HepG2 (cell line): Measurements from ENCODE around the gene EFNA3. TPM values are rescaled to one million over a fixed set of nuclear protein-coding genes. Genes with fewer than 3 reads are reported as not detected.

ENCODE experiments used
- BHLHE40 ChIP-seq: IDR thresholded peaks from 2 replicates; pipeline ENCODE4 v1.6.1; 2011; ENCODE audit warnings: low read length, improper control_type of control experiment
- EEA1 ChIP-seq: sonication (generic); formaldehyde crosslinking; IDR thresholded peaks from 2 replicates; pipeline ENCODE4 v1.5.1; 2020; ENCODE audit warnings: mild to moderate bottlenecking, missing genetic modification reagents, borderline replicate concordance
- FOXA1 ChIP-seq, 2 experiments: fragments of 450-650 bp in 1 of 2; sonication (generic) in 1 of 2; formaldehyde crosslinking in 1 of 2; IDR thresholded peaks; 2 replicates each; pipeline versions ENCODE4 v1.4.0 to v1.6.1; 2016 to 2020; ENCODE audit warnings: missing genetic modification reagents in 1 of 2
- FOXK1 ChIP-seq: sonication (generic); formaldehyde crosslinking; IDR thresholded peaks from 2 replicates; pipeline ENCODE4 v1.4.0; 2020; ENCODE audit warnings: low read depth, missing genetic modification reagents, borderline replicate concordance
- HOXA9 ChIP-seq: sonication (generic); formaldehyde crosslinking; IDR thresholded peaks from 2 replicates; pipeline ENCODE4 v1.8.1; 2022; ENCODE audit warnings: missing genetic modification reagents, mild to moderate bottlenecking, moderate library complexity, borderline replicate concordance
- MIER3 ChIP-seq: IDR thresholded peaks from 2 replicates; pipeline ENCODE4 v1.6.1; 2016; ENCODE audit warnings: missing compliant biosample characterization, borderline replicate concordance
- MTF1 ChIP-seq: sonication (generic); formaldehyde crosslinking; IDR thresholded peaks from 2 replicates; pipeline ENCODE4 v1.5.0; 2020; ENCODE audit warnings: missing genetic modification reagents
- ONECUT2 ChIP-seq: sonication (generic); formaldehyde crosslinking; IDR thresholded peaks from 2 replicates; pipeline ENCODE4 v1.4.0; 2020; ENCODE audit warnings: missing genetic modification reagents
- SPEN ChIP-seq: sonication (generic); formaldehyde crosslinking; IDR thresholded peaks from 2 replicates; pipeline ENCODE4 v1.5.1; 2020; ENCODE audit warnings: low read depth, mild to moderate bottlenecking, missing genetic modification reagents
- TARDBP ChIP-seq: sonication (generic); formaldehyde crosslinking; IDR thresholded peaks from 2 replicates; pipeline ENCODE4 v1.8.0; 2022; ENCODE audit warnings: mild to moderate bottlenecking, missing genetic modification reagents
- ZNF180 ChIP-seq: sonication (generic); formaldehyde crosslinking; IDR thresholded peaks from 2 replicates; pipeline ENCODE4 v1.4.0; 2020; ENCODE audit warnings: low read depth, missing genetic modification reagents, borderline replicate concordance
- ZNF343 ChIP-seq: sonication (generic); formaldehyde crosslinking; IDR thresholded peaks from 2 replicates; pipeline ENCODE4 v1.4.0; 2020; ENCODE audit warnings: mild to moderate bottlenecking, missing genetic modification reagents
- ZNF367 ChIP-seq: sonication (generic); formaldehyde crosslinking; IDR thresholded peaks from 2 replicates; pipeline ENCODE4 v1.4.0; 2020; ENCODE audit warnings: missing genetic modification reagents, borderline replicate concordance
- ZNF431 ChIP-seq: sonication (generic); formaldehyde crosslinking; IDR thresholded peaks from 2 replicates; pipeline ENCODE4 v1.9.0; 2022; ENCODE audit warnings: missing genetic modification reagents, low read depth, mild to moderate bottlenecking, borderline replicate concordance
- ZNF567 ChIP-seq: sonication (generic); formaldehyde crosslinking; IDR thresholded peaks from 2 replicates; pipeline ENCODE4 v1.8.1; 2023; ENCODE audit warnings: mild to moderate bottlenecking, missing genetic modification reagents, borderline replicate concordance
- ZNF672 ChIP-seq: sonication (generic); formaldehyde crosslinking; IDR thresholded peaks from 2 replicates; pipeline ENCODE4 v1.8.1; 2022; ENCODE audit warnings: missing genetic modification reagents
- ZNF749 ChIP-seq: sonication (generic); formaldehyde crosslinking; IDR thresholded peaks from 2 replicates; pipeline ENCODE4 v1.8.0; 2022; ENCODE audit warnings: mild to moderate bottlenecking, missing genetic modification reagents, moderate library complexity, borderline replicate concordance
- polyA plus RNA-seq, 8 experiments: library from polyadenylated mRNA; depleted of rRNA in 3 of 8; stranded (reverse) in 7 of 8; unstranded in 1 of 8; fragments of >200 nt; fragmentation: Illumina TruSeq in 4 of 8; extraction: Trizol in 4 of 8; gene quantifications; 2 replicates each; pipeline versions ENCODE4 v1.2.1 to v1.2.3, GENCODE V29; 2011 to 2016; ENCODE audit warnings: low read depth in 4 of 8, missing spikeins in 1 of 8, mixed read lengths in 1 of 8; ENCODE audit not compliant: insufficient read depth in 1 of 8
- total RNA-seq, 5 experiments: library from RNA; depleted of rRNA; stranded (reverse); fragments of >200 nt; fragmentation: Illumina TruSeq; extraction: Trizol; gene quantifications; 2 replicates each; pipeline ENCODE4 v1.2.3, GENCODE V29; 2016; ENCODE audit warnings: low read depth in 1 of 5
- TF ChIP-seq, protein P1 (sequence below): sonication (generic); formaldehyde crosslinking; IDR thresholded peaks from 2 replicates; pipeline ENCODE4; 2020; ENCODE audit warnings: missing genetic modification reagents, mild to moderate bottlenecking, borderline replicate concordance
- TF ChIP-seq, protein P2 (sequence below), 2 experiments: sonication (generic) in 1 of 2; formaldehyde crosslinking in 1 of 2; IDR thresholded peaks; 2 replicates each; pipeline versions ENCODE4 v1.4.0 to v1.6.1; 2016 to 2020; ENCODE audit warnings: borderline replicate concordance in 1 of 2, low read depth in 1 of 2, mild to moderate bottlenecking in 1 of 2, missing genetic modification reagents in 1 of 2
- TF ChIP-seq, protein P3 (sequence below): sonication (generic); formaldehyde crosslinking; IDR thresholded peaks from 2 replicates; pipeline ENCODE4 v1.8.1; 2023; ENCODE audit warnings: mild to moderate bottlenecking, missing genetic modification reagents, borderline replicate concordance
- TF ChIP-seq, protein P4 (sequence below): sonication (generic); formaldehyde crosslinking; IDR thresholded peaks from 2 replicates; pipeline ENCODE4 v1.8.0; 2022; ENCODE audit warnings: mild to moderate bottlenecking, missing genetic modification reagents, moderate library complexity

Gene EFNA3
- total and polyA plus RNA-seq, 2 of the 13 experiments (the other 11 are each of a cell fraction or from before 2014, with no cell fraction given), result 1.0 to 5.7 TPM

DNA sequence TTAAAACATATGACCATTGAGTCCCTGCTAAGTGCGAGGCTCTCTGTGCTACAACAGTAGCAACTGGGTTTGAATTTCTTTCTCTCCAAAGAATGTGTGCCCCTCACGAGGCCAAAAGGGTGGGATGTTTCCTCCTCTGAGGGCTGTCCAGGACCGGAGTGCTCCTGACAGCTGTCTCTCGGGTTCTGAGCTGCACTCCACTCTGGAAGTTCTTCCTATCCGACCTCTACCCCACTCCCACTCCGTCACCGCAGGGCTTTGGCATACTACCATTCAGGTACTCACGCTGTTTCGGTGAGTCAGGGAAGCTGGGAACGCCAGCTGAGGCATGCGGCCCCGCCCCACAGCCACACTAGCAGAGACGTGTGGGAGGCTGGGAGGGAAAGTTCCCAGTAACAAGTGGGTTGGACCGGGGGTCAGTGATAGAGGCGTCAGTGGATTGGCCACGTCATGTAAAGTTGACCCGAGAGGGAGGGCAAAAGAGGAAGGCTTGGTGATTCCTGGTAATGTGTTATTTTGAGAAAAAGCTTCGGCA, 56.3 kb downstream of the EFNA3 start (continued):
- TF ChIP-seq ZNF367 (CRISPR knock-in tag) (no peak), HOXA9 (CRISPR knock-in tag) (no peak), ZNF180 (CRISPR knock-in tag) (no peak), ZNF343 (no peak), ZNF567 (CRISPR knock-in tag) (no peak), FOXK1 (CRISPR knock-in tag) (peak; percentile 43; the same call in 1 of the 2 replicates), EEA1 (CRISPR knock-in tag) (peak; percentile 53; the same call in 1 of the 2 replicates), ZNF672 (CRISPR knock-in tag) (no peak), MIER3 (CRISPR knock-in tag) (peak; percentile 35; the same call in 1 of the 2 replicates), MTF1 (no peak), ZNF431 (0 out of 2 replicates have a peak, but pooled peaks have one; percentile 23), TARDBP (peak; percentile 83), ONECUT2 (CRISPR knock-in tag) (0 out of 2 replicates have a peak, but pooled peaks have one; percentile 10), SPEN (CRISPR knock-in tag) (peak; percentile 77; the same call in 1 of the 2 replicates), ZNF749 (CRISPR knock-in tag) (no peak), FOXA1 (IDR thresholded peaks at IDR 0.05) (no peak), FOXA1 (CRISPR knock-in tag; IDR thresholded peaks at IDR 0.05) (no peak; the same call in 1 of the 2 replicates), BHLHE40 (0 out of 2 replicates have a peak, but pooled peaks have one; percentile 3)
- TF ChIP-seq, protein P1, sequence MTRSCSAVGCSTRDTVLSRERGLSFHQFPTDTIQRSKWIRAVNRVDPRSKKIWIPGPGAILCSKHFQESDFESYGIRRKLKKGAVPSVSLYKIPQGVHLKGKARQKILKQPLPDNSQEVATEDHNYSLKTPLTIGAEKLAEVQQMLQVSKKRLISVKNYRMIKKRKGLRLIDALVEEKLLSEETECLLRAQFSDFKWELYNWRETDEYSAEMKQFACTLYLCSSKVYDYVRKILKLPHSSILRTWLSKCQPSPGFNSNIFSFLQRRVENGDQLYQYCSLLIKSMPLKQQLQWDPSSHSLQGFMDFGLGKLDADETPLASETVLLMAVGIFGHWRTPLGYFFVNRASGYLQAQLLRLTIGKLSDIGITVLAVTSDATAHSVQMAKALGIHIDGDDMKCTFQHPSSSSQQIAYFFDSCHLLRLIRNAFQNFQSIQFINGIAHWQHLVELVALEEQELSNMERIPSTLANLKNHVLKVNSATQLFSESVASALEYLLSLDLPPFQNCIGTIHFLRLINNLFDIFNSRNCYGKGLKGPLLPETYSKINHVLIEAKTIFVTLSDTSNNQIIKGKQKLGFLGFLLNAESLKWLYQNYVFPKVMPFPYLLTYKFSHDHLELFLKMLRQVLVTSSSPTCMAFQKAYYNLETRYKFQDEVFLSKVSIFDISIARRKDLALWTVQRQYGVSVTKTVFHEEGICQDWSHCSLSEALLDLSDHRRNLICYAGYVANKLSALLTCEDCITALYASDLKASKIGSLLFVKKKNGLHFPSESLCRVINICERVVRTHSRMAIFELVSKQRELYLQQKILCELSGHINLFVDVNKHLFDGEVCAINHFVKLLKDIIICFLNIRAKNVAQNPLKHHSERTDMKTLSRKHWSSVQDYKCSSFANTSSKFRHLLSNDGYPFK (CRISPR knock-in tag), result no peak
- TF ChIP-seq, protein P2, sequence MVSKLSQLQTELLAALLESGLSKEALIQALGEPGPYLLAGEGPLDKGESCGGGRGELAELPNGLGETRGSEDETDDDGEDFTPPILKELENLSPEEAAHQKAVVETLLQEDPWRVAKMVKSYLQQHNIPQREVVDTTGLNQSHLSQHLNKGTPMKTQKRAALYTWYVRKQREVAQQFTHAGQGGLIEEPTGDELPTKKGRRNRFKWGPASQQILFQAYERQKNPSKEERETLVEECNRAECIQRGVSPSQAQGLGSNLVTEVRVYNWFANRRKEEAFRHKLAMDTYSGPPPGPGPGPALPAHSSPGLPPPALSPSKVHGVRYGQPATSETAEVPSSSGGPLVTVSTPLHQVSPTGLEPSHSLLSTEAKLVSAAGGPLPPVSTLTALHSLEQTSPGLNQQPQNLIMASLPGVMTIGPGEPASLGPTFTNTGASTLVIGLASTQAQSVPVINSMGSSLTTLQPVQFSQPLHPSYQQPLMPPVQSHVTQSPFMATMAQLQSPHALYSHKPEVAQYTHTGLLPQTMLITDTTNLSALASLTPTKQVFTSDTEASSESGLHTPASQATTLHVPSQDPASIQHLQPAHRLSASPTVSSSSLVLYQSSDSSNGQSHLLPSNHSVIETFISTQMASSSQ (IDR thresholded peaks at IDR 0.05; ENCODE audit: low read depth), result 0 out of 2 replicates have a peak, but pooled peaks have one; percentile 28
- TF ChIP-seq, protein P2 (CRISPR knock-in tag; IDR thresholded peaks at IDR 0.05; ENCODE audit: borderline replicate concordance), result no peak
- TF ChIP-seq, protein P3, sequence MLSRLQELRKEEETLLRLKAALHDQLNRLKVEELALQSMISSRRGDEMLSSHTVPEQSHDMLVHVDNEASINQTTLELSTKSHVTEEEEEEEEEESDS (CRISPR knock-in tag), result no peak
- TF ChIP-seq, protein P4, sequence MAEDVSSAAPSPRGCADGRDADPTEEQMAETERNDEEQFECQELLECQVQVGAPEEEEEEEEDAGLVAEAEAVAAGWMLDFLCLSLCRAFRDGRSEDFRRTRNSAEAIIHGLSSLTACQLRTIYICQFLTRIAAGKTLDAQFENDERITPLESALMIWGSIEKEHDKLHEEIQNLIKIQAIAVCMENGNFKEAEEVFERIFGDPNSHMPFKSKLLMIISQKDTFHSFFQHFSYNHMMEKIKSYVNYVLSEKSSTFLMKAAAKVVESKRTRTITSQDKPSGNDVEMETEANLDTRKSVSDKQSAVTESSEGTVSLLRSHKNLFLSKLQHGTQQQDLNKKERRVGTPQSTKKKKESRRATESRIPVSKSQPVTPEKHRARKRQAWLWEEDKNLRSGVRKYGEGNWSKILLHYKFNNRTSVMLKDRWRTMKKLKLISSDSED (CRISPR knock-in tag), result no peak
